H9 (cell line): Measurements from ENCODE around the gene ACTL8. TPM values are rescaled to one million over a fixed set of nuclear protein-coding genes. Genes with fewer than 3 reads are reported as not detected.

Experiments used
- DNase-seq: peaks from one replicate; pipeline ENCODE4 v3.0.0-alpha.2; 2017
- H2AFZ ChIP-seq: one replicate; pipeline ENCODE4 v1.6.1; 2013; ENCODE audit warnings: mild to moderate bottlenecking, low read length, control low read depth, moderate library complexity
- H2AK5ac ChIP-seq: 2 replicates; pipeline ENCODE4 v1.6.1; 2013; ENCODE audit warnings: low read length, control low read depth, mixed read lengths; ENCODE audit not compliant: insufficient read length
- H2BK120ac ChIP-seq: one replicate; pipeline ENCODE4 v1.6.1; 2013; ENCODE audit warnings: low read depth, mild to moderate bottlenecking, low read length, control low read depth, inconsistent platforms; ENCODE audit not compliant: poor library complexity, severe bottlenecking
- H2BK12ac ChIP-seq: 2 replicates; pipeline ENCODE4 v1.6.1; 2013; ENCODE audit warnings: low read length, control low read depth, mixed read lengths, low read depth; ENCODE audit not compliant: insufficient read length
- H2BK15ac ChIP-seq: 2 replicates; pipeline ENCODE4 v1.6.1; 2013; ENCODE audit warnings: low read depth, low read length, control low read depth
- H2BK20ac ChIP-seq: one replicate; pipeline ENCODE4 v1.6.1; 2013; ENCODE audit warnings: low read depth, mild to moderate bottlenecking, low read length, control low read depth, inconsistent platforms; ENCODE audit not compliant: poor library complexity, severe bottlenecking
- H2BK5ac ChIP-seq: 2 replicates; pipeline ENCODE4 v1.6.1; 2013; ENCODE audit warnings: low read length, control low read depth, mixed read lengths; ENCODE audit not compliant: insufficient read length
- H3K14ac ChIP-seq: 2 replicates; pipeline ENCODE4 v1.6.1; 2013; ENCODE audit warnings: low read length, control low read depth; ENCODE audit not compliant: insufficient read depth
- H3K18ac ChIP-seq: 2 replicates; pipeline ENCODE4 v1.6.1; 2013; ENCODE audit warnings: low read depth, mild to moderate bottlenecking, mixed read lengths, low read length, control low read depth; ENCODE audit not compliant: insufficient read length
- H3K23ac ChIP-seq: 2 replicates; pipeline ENCODE4 v1.6.1; 2013; ENCODE audit warnings: low read length, control low read depth, mixed read lengths, low read depth; ENCODE audit not compliant: insufficient read length
- H3K23me2 ChIP-seq: 2 replicates; pipeline ENCODE4 v1.6.1; 2013; ENCODE audit warnings: low read depth, mild to moderate bottlenecking, mixed read lengths, low read length, control low read depth; ENCODE audit not compliant: insufficient read length, poor library complexity, severe bottlenecking
- H3K27ac ChIP-seq: 2 replicates; pipeline ENCODE4 v1.5.1; 2013; ENCODE audit warnings: low read length, control low read depth, mixed read lengths, low read depth; ENCODE audit not compliant: insufficient read length
- H3K27me3 ChIP-seq: 2 replicates; pipeline ENCODE4 v1.6.1; 2013; ENCODE audit warnings: low read length, control low read depth, inconsistent platforms; ENCODE audit not compliant: insufficient read depth
- H3K4ac ChIP-seq: 2 replicates; pipeline ENCODE4 v1.6.1; 2013; ENCODE audit warnings: low read depth, mild to moderate bottlenecking, control low read depth, inconsistent platforms, low read length, moderate library complexity
- H3K4me1 ChIP-seq: 2 replicates; pipeline ENCODE4 v1.6.1; 2013; ENCODE audit warnings: low read length, control low read depth, inconsistent platforms; ENCODE audit not compliant: insufficient read depth
- H3K4me2 ChIP-seq: 2 replicates; pipeline ENCODE4 v1.6.1; 2013; ENCODE audit warnings: low read length, control low read depth, mixed read lengths; ENCODE audit not compliant: insufficient read length, insufficient read depth
- H3K56ac ChIP-seq: 2 replicates; pipeline ENCODE4 v1.6.1; 2013; ENCODE audit warnings: low read depth, mild to moderate bottlenecking, mixed read lengths, low read length, control low read depth; ENCODE audit not compliant: insufficient read length
- H3K79me1 ChIP-seq: 2 replicates; pipeline ENCODE4 v1.6.1; 2013; ENCODE audit warnings: low read depth, mild to moderate bottlenecking, moderate library complexity, low read length, control low read depth, inconsistent platforms; ENCODE audit not compliant: insufficient read depth, poor library complexity, severe bottlenecking
- H3K79me2 ChIP-seq: 2 replicates; pipeline ENCODE4 v1.6.1; 2013; ENCODE audit warnings: low read length, control low read depth, inconsistent platforms; ENCODE audit not compliant: insufficient read depth
- H3K9ac ChIP-seq: 2 replicates; pipeline ENCODE4 v1.6.1; 2013; ENCODE audit warnings: low read length, control low read depth, mixed read lengths; ENCODE audit not compliant: insufficient read length; ENCODE audit errors: extremely low read depth
- H3K9me3 ChIP-seq: one replicate; pipeline ENCODE4 v1.6.1; 2013; ENCODE audit warnings: low read depth, low read length, inconsistent platforms; ENCODE audit not compliant: control insufficient read depth
- H3T11ph ChIP-seq: one replicate; pipeline ENCODE4 v1.6.1; 2013; ENCODE audit warnings: mild to moderate bottlenecking, low read length, control low read depth, inconsistent platforms
- H4K20me1 ChIP-seq: one replicate; pipeline ENCODE4 v1.6.1; 2013; ENCODE audit not compliant: control insufficient read depth, insufficient read length, insufficient read depth
- H4K5ac ChIP-seq: 2 replicates; pipeline ENCODE4 v1.6.1; 2013; ENCODE audit warnings: low read depth, mild to moderate bottlenecking, mixed read lengths, low read length, control low read depth; ENCODE audit not compliant: insufficient read length
- H4K8ac ChIP-seq: replicated peaks from 2 replicates; pipeline ENCODE4 v1.6.1; 2013; ENCODE audit warnings: low read length, control low read depth, mixed read lengths, low read depth; ENCODE audit not compliant: insufficient read length
- H4K91ac ChIP-seq: 2 replicates; pipeline ENCODE4 v1.6.1; 2013; ENCODE audit warnings: low read depth, mild to moderate bottlenecking, moderate library complexity, mixed read lengths, low read length, control low read depth; ENCODE audit not compliant: insufficient read length
- H3K27ac Mint-ChIP-seq, 3 experiments: 2 replicates in 2 of 3; 3 replicates in 1 of 3; pipeline ENCODE4 v1.8.0; 2020 to 2021; ENCODE audit warnings: mixed read lengths in 3 of 3, mild to moderate bottlenecking in 1 of 3, moderate library complexity in 1 of 3
- H3K27me3 Mint-ChIP-seq: 2 replicates; pipeline ENCODE4 v1.8.0; 2021; ENCODE audit warnings: low read depth, mild to moderate bottlenecking, moderate library complexity, mixed read lengths
- H3K36me3 Mint-ChIP-seq, 3 experiments: 2 replicates in 2 of 3; 3 replicates in 1 of 3; pipeline ENCODE4 v1.8.0; 2020 to 2021; ENCODE audit warnings: low read depth in 3 of 3, mixed read lengths in 3 of 3; ENCODE audit not compliant: insufficient read depth in 1 of 3
- H3K4me1 Mint-ChIP-seq, 2 experiments: 2 replicates each; pipeline ENCODE4 v1.8.0; 2020; ENCODE audit warnings: mixed read lengths in 2 of 2
- H3K4me3 Mint-ChIP-seq, 2 experiments: 2 replicates in 1 of 2; 3 replicates in 1 of 2; pipeline ENCODE4 v1.8.0; 2020 to 2021; ENCODE audit warnings: mild to moderate bottlenecking in 2 of 2, mixed read lengths in 2 of 2, moderate library complexity in 1 of 2
- H3K9me3 Mint-ChIP-seq, 2 experiments: 2 replicates in 1 of 2; 3 replicates in 1 of 2; pipeline ENCODE4 v1.8.0; 2020; ENCODE audit warnings: mild to moderate bottlenecking in 2 of 2, mixed read lengths in 2 of 2, moderate library complexity in 1 of 2
- CTCF ChIP-seq: fragments of 200-600 bp; sonication (generic); conservative IDR thresholded peaks from 3 replicates; pipeline ENCODE4 v1.8.0; 2021; ENCODE audit warnings: antibody characterized with exemption, mild to moderate bottlenecking
- WGBS: extraction: QIAGEN DNeasy Blood & Tissue Kit; methylation state at CpG from one replicate; pipeline ENCODE4 v1.1.7; 2013; ENCODE audit warnings: missing lambda C conversion rate, low lambda C conversion rate, mixed read lengths; ENCODE audit not compliant: insufficient read length; ENCODE audit errors: extremely low coverage; 5-methylcytosine and 5-hydroxymethylcytosine counted together
- total RNA-seq: library from RNA; stranded (reverse); gene quantifications from 2 replicates; pipeline ENCODE4 v1.2.1, GENCODE V29; 2021

The ACTL8 gene
- total RNA-seq, 1 experiment from 2014 or later: not detected

GRCh38 chr1:17713993-17714392, 41.1 kb upstream of the ACTL8 start:
- Histone ChIP-seq H3K27me3 (no peaks in the 10 kb centered on the region), H3K79me1 (no peaks in the 10 kb centered on the region), H3K9me3 (peaks cover 8% of the 10 kb centered on the region), H2AK5ac (no peak overlapping the region), H3K79me2 (no peaks in the 10 kb centered on the region), H2BK5ac (no peak overlapping the region), H3K9ac (no peak overlapping the region), H4K20me1 (no peaks in the 10 kb centered on the region), H3K14ac (no peak overlapping the region), H3K56ac (no peak overlapping the region), H3T11ph (no peak overlapping the region), H2BK20ac (no peak overlapping the region), H3K4me1 (no peaks in the 10 kb centered on the region), H3K23ac (no peak overlapping the region), H2AFZ (no peak overlapping the region), H2BK12ac (no peak overlapping the region), H3K23me2 (no peaks in the 10 kb centered on the region), H2BK15ac (no peak overlapping the region), H2BK120ac (no peak overlapping the region), H3K4ac (no peak overlapping the region), H4K8ac (no peak overlapping the region), H4K5ac (no peak overlapping the region), H3K27ac (no peak overlapping the region), H3K4me2 (no peak overlapping the region), H3K18ac (no peak overlapping the region), H4K91ac (no peak overlapping the region)
- H3K36me3 Mint-ChIP-seq: peaks cover 6 to 15% (median 10%) of the 10 kb centered on the region in 3 experiments; a peak in 6 of 7 replicates
- no peak overlapping the region for H3K4me3 Mint-ChIP-seq
- H3K9me3 Mint-ChIP-seq: peaks cover 18 to 20% of the 10 kb centered on the region in 2 experiments
- no peak for DNase-seq
- no peak for TF ChIP-seq CTCF
- peaks cover 0 to 8% of the 10 kb centered on the region in 2 experiments; a peak in 3 of 4 replicates for H3K4me1 Mint-ChIP-seq
- H3K27me3 Mint-ChIP-seq: peaks cover 7% of the 10 kb centered on the region
- no peak overlapping the region for H3K27ac Mint-ChIP-seq
- WGBS: no CpG with 5 or more reads among the region's 5 CpGs
